Right forelimb (tissue), 1 donor: ENCODE measurements around the gene CTPS2.

ENCODE experiments used
- DNase-seq: peaks from one replicate; pipeline ENCODE4 v3.0.0-alpha.2; 2018

Gene CTPS2

GRCh38 chrX:16711893-16712547, 449 bp downstream of the CTPS2 start:
- peak; percentile 47 for DNase-seq

DNA sequence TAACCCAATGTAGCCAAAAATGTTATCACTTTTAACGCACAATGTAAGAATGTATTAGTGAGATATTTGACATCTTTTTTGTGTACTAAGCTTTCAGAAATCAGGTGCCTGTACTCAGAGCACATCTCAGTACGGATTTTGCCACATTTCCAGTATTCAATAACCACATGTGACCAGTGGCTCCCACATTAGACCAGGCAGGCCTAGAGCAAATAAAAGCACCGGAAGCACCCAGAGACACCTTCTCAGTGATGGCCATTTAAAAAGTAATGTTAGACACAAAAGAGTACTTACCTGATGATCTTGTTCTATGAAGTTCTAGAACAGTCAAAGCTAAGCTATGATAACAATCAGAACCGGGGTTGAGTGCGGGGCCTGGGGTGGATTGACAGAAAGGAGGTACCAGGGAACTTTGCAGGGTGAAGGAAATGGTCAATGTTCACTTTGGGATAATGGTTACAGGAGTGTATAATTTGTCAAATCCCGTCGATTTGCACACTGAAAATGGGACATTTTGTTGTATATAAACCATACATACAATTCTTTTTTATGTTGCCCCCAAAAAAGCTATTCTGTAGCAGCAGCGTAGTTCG, 1.2 kb downstream of the CTPS2 start:
- no peak for DNase-seq

DNA sequence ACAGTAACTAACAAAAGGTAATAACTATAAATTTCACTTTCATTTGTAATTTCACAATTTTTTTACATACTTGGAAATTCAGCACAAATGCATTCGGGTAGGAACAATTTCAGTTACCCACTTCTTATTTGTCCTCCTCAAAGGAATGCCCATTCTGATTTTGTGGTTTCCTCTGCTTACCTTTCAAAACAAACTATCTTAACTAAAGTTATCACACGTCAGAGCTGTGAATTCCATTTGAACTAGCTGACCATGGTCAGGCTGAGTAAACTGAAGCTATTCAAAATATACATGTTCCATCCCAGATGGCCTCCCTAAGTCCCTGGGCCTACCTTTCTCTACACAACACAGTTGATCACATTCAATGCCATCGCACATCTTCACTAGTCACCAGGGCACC, 4.5 kb downstream of the CTPS2 start:
- no peak for DNase-seq

GRCh38 chrX:16705370-16705769, 7.1 kb downstream of the CTPS2 start:
- DNase-seq = no peak

GRCh38 chrX:16702700-16703599, 9.5 kb downstream of the CTPS2 start:
- DNase-seq = no peak

GRCh38 chrX:16700734-16701133, 11.7 kb downstream of the CTPS2 start:
- no peak for DNase-seq

- no peak for DNase-seq
These were observed 13.1 kb downstream of the CTPS2 start for GRCh38 chrX:16699389-16699788.

DNA sequence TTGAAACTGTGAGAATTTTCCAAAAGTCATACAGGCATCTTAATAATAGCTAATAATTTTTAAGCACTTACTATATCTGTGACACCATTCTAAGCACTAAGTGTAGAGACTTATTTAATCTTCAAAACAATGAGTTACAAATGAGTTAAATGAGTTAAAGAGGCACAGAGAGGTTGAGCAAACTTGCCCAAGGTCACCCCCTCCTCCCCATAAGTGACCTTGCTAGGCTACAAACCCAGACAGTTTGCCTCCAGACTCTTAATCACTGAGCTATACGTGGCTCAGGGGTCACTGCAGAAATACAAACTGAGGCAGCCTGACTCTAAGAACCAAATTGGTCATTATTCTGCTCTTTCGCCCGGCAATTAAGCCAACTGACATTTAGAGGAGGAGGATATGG, 15.5 kb downstream of the CTPS2 start:
- DNase-seq = no peak

GRCh38 chrX:16695079-16695676, 17.3 kb downstream of the CTPS2 start:
- peak; percentile 54 for DNase-seq

GRCh38 chrX:16687514-16687913, 25.0 kb downstream of the CTPS2 start:
- no peak for DNase-seq

- DNase-seq = no peak
These were observed 29.3 kb downstream of the CTPS2 start for GRCh38 chrX:16683007-16683664.

DNA sequence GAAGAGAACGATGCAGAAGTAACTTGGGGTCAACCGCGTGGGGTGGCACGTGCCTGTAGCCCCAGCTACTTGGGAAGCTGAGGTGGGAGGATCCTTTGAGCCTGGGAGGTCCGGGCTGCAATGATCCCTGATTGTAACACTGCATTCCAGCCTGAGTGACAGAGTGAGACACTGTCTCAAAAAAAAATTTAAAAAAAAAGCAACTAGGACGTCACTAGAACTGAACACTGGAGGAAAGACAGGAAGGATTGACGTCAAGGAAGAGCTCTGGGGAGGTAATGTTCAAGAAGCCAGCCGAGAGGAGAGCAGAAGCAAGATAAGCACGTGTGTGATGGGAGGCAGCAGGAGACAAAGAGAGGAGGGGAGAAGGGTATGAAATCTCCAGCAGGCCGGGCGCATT, 33.8 kb downstream of the CTPS2 start:
- DNase-seq = no peak

DNA sequence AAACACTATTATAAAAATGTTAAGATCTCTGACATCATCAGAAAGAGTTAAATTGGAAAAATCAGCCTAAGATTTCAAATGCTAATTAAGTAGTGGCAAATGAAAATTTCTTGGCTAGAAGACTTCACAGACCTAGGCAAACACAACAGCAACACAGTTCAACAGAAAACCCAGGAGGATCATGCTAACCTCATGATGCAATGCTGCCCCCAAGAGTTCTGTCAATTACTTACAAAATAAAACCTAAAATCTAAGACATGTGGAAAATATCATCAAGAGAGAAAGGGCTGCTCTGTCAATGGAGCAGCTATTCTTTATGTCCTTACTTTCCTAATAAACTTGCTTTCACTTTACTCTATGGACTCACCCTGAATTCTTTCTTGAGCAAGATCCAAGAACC, 41.5 kb downstream of the CTPS2 start:
- DNase-seq = peak; percentile 42

DNA sequence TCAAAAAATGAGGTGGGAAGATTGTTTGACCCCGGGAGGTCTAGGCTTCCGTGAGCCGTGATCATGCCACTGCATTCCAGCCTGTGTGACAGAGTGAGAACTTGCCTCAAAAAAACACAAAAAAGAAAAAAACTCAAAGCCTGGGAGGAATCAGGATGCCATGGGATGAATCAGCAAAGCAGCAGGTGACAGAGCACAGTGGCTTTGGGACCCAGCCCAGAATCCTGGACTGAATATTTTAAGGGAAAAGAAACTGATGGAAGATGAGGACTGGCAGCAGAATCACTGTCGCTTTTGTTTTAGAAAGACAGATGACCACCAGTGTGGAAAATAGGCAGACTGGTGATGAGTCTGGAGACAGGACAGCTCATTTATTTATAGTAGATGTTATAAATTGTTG, 45.9 kb downstream of the CTPS2 start:
- DNase-seq = no peak

GRCh38 chrX:16665089-16665488, 47.4 kb downstream of the CTPS2 start:
- no peak for DNase-seq

DNA sequence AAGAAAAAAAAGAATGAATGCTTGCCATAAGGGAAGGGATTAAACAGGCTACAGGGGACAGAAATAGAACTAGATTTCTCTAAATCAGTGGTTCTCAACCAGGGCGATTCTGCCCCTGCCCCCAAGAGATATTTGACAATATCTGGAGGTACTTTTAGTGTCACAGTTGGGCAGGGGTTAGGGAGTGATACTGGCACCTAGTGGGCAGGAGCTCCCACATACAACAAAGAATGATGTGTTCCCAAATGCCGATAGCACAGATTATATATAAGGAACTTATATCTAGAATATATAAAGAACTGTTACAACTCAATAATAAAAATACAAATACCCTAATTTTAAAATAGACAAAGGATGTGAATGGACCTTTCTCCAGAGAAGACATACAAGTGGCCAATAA, 47.8 kb downstream of the CTPS2 start:
- DNase-seq = no peak

DNA sequence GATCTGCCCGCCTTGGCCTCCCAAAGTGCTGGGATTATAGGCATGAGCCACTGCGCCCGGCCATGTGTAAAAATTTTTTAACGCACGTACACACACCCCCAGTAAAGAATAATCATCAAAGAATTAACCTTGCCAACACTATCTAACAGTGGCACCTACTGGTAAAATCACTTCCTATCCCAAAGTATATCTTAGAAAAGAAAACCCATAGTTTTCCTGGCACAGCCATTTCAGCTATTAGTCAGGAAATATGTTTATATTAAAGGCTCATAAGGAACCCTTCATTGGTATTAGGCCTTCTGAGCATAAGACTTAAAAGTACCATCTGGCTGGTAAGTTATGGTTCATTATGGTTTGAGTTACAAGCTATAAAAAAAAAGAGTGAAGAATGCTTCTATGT, 48.4 kb downstream of the CTPS2 start:
- no peak for DNase-seq

- no peak for DNase-seq
These were observed 50.1 kb downstream of the CTPS2 start for GRCh38 chrX:16662402-16662801.

DNA sequence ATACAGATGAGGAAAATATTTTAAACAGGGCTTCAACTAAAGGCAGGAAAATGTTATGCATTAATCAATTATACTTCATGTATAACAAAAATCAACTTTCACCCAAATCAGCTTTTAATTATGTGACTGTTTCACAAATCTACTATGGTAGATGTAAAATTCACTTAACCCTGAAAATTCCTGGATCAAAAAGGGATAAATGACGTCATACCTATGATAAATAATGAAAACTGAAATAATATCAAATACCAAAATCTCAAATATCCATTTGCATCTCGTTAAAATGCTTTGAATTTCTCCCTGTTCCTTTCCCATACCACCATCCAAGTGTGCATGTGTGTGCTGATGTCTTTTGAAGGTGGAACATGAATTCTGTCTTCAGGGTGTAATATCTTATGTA, 51.0 kb downstream of the CTPS2 start:
- no peak for DNase-seq

DNA sequence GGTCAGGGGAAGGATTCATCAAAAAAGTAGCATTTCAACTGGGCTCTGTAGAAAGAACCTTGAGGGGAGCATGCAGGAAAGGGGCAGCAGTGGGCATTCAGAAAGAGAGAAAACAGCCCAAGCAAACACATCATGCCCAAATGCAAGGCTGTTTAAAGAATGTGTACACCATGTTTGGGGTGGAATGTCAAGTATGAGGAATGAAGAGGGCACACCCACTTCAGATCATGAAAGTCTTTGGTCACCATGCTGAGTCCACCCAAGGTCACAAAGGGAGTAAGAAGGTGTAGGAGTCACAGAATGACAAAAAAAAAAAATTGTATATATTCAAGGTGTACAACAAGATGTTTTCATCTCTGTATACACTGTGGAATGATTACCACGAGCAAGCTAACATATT, 53.1 kb downstream of the CTPS2 start:
- DNase-seq = no peak

DNA sequence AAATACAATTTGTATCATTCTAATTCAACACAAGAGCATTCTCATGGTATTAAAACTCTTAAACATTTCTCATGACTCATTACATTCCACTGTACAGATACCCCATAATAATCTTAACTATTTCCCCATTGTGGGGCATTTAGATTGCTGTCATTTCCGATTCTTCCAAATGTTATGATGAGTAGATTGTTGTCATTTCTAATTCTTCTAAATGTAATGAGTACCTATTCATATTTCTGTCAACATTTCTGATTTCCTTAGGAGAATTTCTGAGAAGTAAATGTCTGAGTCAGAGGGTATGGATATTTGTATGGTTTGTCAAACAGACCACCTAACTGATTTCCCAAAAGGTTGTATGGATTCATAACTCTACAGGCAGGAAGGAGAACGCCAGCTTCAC, 54.2 kb downstream of the CTPS2 start:
- no peak for DNase-seq

DNA sequence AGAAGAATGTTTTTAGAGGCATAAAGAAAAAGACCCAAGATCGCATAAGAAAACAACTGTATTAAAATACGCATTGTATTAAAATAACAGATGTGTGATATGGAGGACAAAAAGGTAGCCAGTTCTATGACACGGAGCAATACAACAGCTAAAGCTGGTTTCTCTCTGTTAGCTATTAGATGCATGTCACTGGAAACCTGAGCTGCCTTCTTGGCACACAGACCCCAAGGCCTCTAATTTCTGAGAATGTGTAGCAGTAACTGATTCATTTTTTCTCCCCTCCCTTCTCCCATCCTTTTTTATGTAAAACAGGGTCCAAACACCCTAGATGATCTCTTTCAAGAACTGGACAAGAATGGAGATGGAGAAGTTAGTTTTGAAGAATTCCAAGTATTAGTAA, 58.4 kb downstream of the CTPS2 start:
- no peak for DNase-seq

DNA sequence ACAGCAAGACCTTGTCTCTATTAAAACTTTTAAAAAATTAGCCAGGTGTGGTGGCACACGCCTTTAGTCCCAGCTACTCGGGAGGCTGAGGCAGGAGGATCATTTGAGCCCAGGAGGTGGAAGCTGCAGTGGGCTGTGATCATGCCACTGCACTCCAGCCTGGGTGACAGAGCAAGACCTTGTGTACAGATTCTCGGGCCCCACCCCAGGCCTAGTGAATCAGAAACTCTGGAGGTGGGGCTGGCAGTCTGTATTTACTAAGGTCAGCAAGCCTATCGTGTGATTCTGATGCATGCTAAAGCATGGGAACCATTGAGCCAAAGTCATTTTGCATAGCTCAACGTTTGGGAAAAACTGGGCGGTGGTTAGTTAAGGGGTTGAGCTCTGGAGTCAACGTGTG, 59.0 kb downstream of the CTPS2 start:
- no peak for DNase-seq
